ENCODE data around the gene BTBD1.
A peak's percentile ranks its signal among the peaks of the same experiment; 100 is the strongest.

BTBD1 gene

GRCh38 chr15:82972990-82973389 is 94.1 kb downstream of the BTBD1 start:
- DNase-seq (ENCODE audit: low read depth), result peak; percentile 15
- no peak for TF ChIP-seq CTCF (conservative IDR thresholded peaks at IDR 0.05; ENCODE audit: low read length)
- no peak overlapping the region for H3K4me3 ChIP-seq (ENCODE audit: low read length)

GRCh38 chr15:82971218-82971984 is 95.7 kb downstream of the BTBD1 start:
- H3K4me3 ChIP-seq (ENCODE audit: low read length), result no peak overlapping the region
- DNase-seq (ENCODE audit: low read depth), result no peak
- no peak for TF ChIP-seq CTCF (conservative IDR thresholded peaks at IDR 0.05; ENCODE audit: low read length)

GRCh38 chr15:82970696-82971095 is 96.4 kb downstream of the BTBD1 start:
- TF ChIP-seq CTCF (conservative IDR thresholded peaks at IDR 0.05; ENCODE audit: low read length), result no peak
- no peak overlapping the region for H3K4me3 ChIP-seq (ENCODE audit: low read length)
- no peak for DNase-seq (ENCODE audit: low read depth)

- no peak overlapping the region for H3K4me3 ChIP-seq (ENCODE audit: low read length)
- DNase-seq (ENCODE audit: low read depth), result no peak
- TF ChIP-seq CTCF (conservative IDR thresholded peaks at IDR 0.05; ENCODE audit: low read length), result no peak
These were observed 96.9 kb downstream of the BTBD1 start for GRCh38 chr15:82970078-82970686.

GRCh38 chr15:82969353-82969752 is 97.7 kb downstream of the BTBD1 start:
- TF ChIP-seq CTCF (conservative IDR thresholded peaks at IDR 0.05; ENCODE audit: low read length), result no peak
- H3K4me3 ChIP-seq (ENCODE audit: low read length), result no peak overlapping the region
- DNase-seq (ENCODE audit: low read depth), result no peak

GRCh38 chr15:82968066-82968465 is 99.0 kb downstream of the BTBD1 start:
- no peak overlapping the region for H3K4me3 ChIP-seq (ENCODE audit: low read length)

More at GRCh38 chr15:82968066-82968465, 99.0 kb downstream of the BTBD1 start:
- TF ChIP-seq CTCF (conservative IDR thresholded peaks at IDR 0.05; ENCODE audit: low read length), result no peak
- peak; percentile 83 for DNase-seq (ENCODE audit: low read depth)
